Lung (tissue), 12 donors: ENCODE data around the gene TFDP1. TPM values are rescaled to one million over a fixed set of nuclear protein-coding genes. Genes with fewer than 3 reads are reported as not detected.

Source experiments
- ATAC-seq: fragments of 200-7000 bp; cut with Tn5 transposase; one replicate; pipeline ENCODE4 v1.9.1; 2020; ENCODE audit warnings: moderate number of reproducible peaks; ENCODE audit not compliant: insufficient read depth, low FRiP score
- DNase-seq, 3 donors: peaks; one replicate each; pipeline ENCODE4 v3.0.0-alpha.2; 2013 to 2017
- H3K27ac ChIP-seq, 2 donors: one replicate each; pipeline ENCODE4 v1.5.1; 2013; ENCODE audit warnings: mild to moderate bottlenecking in 2 of 2, moderate library complexity in 2 of 2, control low read depth in 1 of 2, inconsistent platforms in 1 of 2, low read depth in 1 of 2, low read length in 1 of 2
- H3K27me3 ChIP-seq, 3 donors: one replicate each; pipeline ENCODE4 v1.5.1; 2013; ENCODE audit warnings: low read length in 2 of 3; ENCODE audit not compliant: control insufficient read depth in 3 of 3, insufficient read depth in 3 of 3
- H3K36me3 ChIP-seq, 4 donors: one replicate each; pipeline ENCODE4 v1.5.1; 2013; ENCODE audit warnings: low read length in 4 of 4, mild to moderate bottlenecking in 1 of 4, moderate library complexity in 1 of 4; ENCODE audit not compliant: control insufficient read depth in 4 of 4, insufficient read depth in 4 of 4
- H3K4me1 ChIP-seq, 5 donors: one replicate each; pipeline ENCODE4 v1.5.1; 2013; ENCODE audit warnings: low read length in 5 of 5, mild to moderate bottlenecking in 2 of 5, moderate library complexity in 1 of 5; ENCODE audit not compliant: control insufficient read depth in 5 of 5, insufficient read depth in 5 of 5
- H3K4me3 ChIP-seq: one replicate; pipeline ENCODE4 v1.5.1; 2013; ENCODE audit warnings: mild to moderate bottlenecking, control low read depth, moderate library complexity
- H3K9ac ChIP-seq, 2 donors: one replicate each; pipeline ENCODE4 v1.5.1; 2013; ENCODE audit warnings: low read length in 2 of 2, control low read depth in 1 of 2; ENCODE audit not compliant: insufficient read depth in 1 of 2
- H3K9me3 ChIP-seq, 4 donors: one replicate each; pipeline ENCODE4 v1.5.1; 2013; ENCODE audit warnings: low read length in 3 of 4, mild to moderate bottlenecking in 1 of 4, moderate library complexity in 1 of 4; ENCODE audit not compliant: control insufficient read depth in 4 of 4, insufficient read depth in 3 of 4
- CTCF ChIP-seq: IDR thresholded peaks from 2 replicates; pipeline ENCODE4 v1.5.1; 2012; ENCODE audit warnings: mild to moderate bottlenecking; ENCODE audit errors: control extremely low read depth, extremely low read depth
- WGBS, 2 donors: extraction: QIAGEN DNeasy Blood & Tissue Kit; methylation state at CpG; one replicate each; pipeline ENCODE4 v1.1.7; 2013; 5-methylcytosine and 5-hydroxymethylcytosine counted together
- polyA plus RNA-seq, 2 donors: library from polyadenylated mRNA; stranded (reverse); fragments of 200-250 nt; gene quantifications; one replicate each; pipeline ENCODE4 v1.2.1, GENCODE V29; 2013
- total RNA-seq, 2 donors: library from RNA; depleted of rRNA in 1 of 2; stranded (reverse); fragments of >200 nt in 1 of 2; gene quantifications; one replicate each; pipeline ENCODE4 v1.2.1, GENCODE V29; 2014 to 2021
- donor health status: control.
- donor health status: control.
- donor health status: Bipolar disorder and iron deficiency.
- donor health status: healthy.
- donor health status: DM: yes; HTN: yes; CAD: no.

The TFDP1 gene
- total and polyA plus RNA-seq, 4 donors: 19.6 to 44.2 (median 40.3) TPM

- peaks cover 0 to 2% (median 0%) of the 10 kb centered on the region in 3 donors for H3K27me3 ChIP-seq
- no peak for TF ChIP-seq CTCF
- H3K9ac ChIP-seq: no peak overlapping the region
- DNase-seq (no peak), ATAC-seq (no peak)
- peaks cover 0 to 26% (median 14%) of the 10 kb centered on the region in 4 donors for H3K36me3 ChIP-seq
- H3K4me1 ChIP-seq: peaks cover 3 to 21% (median 7%) of the 10 kb centered on the region in 5 donors
- H3K4me3 ChIP-seq: no peak overlapping the region
- WGBS, 2 donors: 90 to 91% methylated on average over 16 to 21 of the region's 21 CpGs
- no peak overlapping the region for H3K27ac ChIP-seq
- peaks cover 0 to 4% (median 2%) of the 10 kb centered on the region in 4 donors for H3K9me3 ChIP-seq
Measured at GRCh38 chr13:113542751-113543424, 41.7 kb upstream of the TFDP1 start.

DNA sequence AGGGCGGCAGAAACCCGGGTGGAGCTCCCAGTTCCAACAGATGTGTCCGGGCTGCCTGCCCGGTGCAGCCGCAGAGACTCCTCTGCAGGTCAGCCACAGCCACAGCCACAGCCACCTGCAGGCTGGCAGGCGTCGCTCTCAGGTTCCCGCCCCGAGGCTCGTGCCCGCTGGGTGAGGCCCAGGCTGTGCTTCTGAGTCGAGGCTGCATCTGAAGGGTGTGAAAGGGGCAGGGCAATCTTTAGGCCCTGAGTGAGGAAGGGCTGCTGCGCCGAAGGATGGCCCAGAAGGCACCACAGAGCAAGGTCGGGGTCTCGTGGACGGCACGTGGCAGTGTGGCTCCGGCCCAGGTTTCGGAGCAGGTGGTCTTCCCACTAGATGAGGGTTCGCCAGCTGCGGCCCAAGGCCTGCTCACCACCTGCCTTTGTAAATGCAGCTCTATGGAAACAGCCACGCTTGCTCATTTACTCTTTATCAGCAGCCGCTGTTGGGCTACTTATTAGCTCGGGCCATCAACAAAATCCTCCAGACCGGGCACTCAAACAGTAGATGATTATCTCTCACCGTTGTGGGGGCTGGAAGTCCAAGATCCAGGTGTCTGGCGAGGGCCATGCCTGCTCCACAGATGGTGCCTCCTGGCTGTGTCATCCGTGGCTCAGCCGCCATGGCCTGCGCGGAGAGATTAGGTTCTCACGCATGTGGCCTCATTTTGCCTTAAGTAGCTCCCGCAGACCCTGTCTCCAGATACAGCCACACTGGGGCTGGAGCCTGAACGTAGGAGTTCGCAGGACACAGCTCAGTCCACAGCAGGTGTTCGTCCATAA, 40.3 kb upstream of the TFDP1 start:
- DNase-seq (no peak), ATAC-seq (no peak)

GRCh38 chr13:113544896-113545295, 39.7 kb upstream of the TFDP1 start:
- 95 to 97% methylated on average over 10 of the region's 10 CpGs for WGBS, 2 donors
- ATAC-seq (no peak), DNase-seq (no peak)
- Histone ChIP-seq H3K9me3 (peaks cover 0 to 4% (median 2%) of the 10 kb centered on the region in 4 donors), H3K36me3 (peaks cover 0 to 26% (median 14%) of the 10 kb centered on the region in 4 donors), H3K4me1 (peaks cover 3 to 21% (median 9%) of the 10 kb centered on the region in 5 donors), H3K27me3 (peaks cover 0 to 3% (median 0%) of the 10 kb centered on the region in 3 donors), H3K4me3 (no peak overlapping the region), H3K27ac (no peak overlapping the region), H3K9ac (no peak overlapping the region)
- no peak for TF ChIP-seq CTCF

More for the DNA sequence above, 40.3 kb upstream of the TFDP1 start:
- WGBS, 2 donors: 93 to 94% methylated on average over 37 of the region's 37 CpGs
- no peak overlapping the region for H3K4me3 ChIP-seq
- peaks cover 0 to under 1% (median 0%) of the 10 kb centered on the region in 3 donors for H3K27me3 ChIP-seq
- H3K9ac ChIP-seq: no peak overlapping the region
- H3K27ac ChIP-seq: no peak overlapping the region
- TF ChIP-seq CTCF: no peak
- peaks cover 3 to 21% (median 9%) of the 10 kb centered on the region in 5 donors for H3K4me1 ChIP-seq
- H3K36me3 ChIP-seq: peaks cover 0 to 30% (median 15%) of the 10 kb centered on the region in 4 donors
- peaks cover 0 to 4% (median 2%) of the 10 kb centered on the region in 4 donors for H3K9me3 ChIP-seq
